ENCODE measurements around the gene PLXDC1.

- TF ChIP-seq CTCF (conservative IDR thresholded peaks at IDR 0.05; ENCODE audit: low read depth, low read length) (no peak), EZH2 (IDR thresholded peaks at IDR 0.05; ENCODE audit: borderline replicate concordance, low read depth, low read length, poor library complexity, severe bottlenecking) (no peak)
Observed at GRCh38 chr17:39178536-39178935, 27.1 kb upstream of the PLXDC1 start.

Data from A673 (cell line).